SU-DHL-6 (cell line): ENCODE measurements around the gene AVEN.

Experiments used
- EZH2phosphoT487 ChIP-seq: fragments of 200-600 bp; sonication (generic), shearing (Covaris generic); conservative IDR thresholded peaks from 2 replicates; pipeline ENCODE4 v1.6.1; 2018; ENCODE audit warnings: mild to moderate bottlenecking, antibody characterized with exemption, low read length, moderate library complexity, mixed read lengths
- TF ChIP-seq, protein P1 (sequence below): fragments of 200-600 bp; sonication (generic); IDR thresholded peaks from one replicate; pipeline ENCODE4 v1.5.1; 2017; ENCODE audit warnings: antibody characterized with exemption, mild to moderate bottlenecking, low read length, moderate library complexity; ENCODE audit not compliant: insufficient read depth, poor library complexity, severe bottlenecking

- TF ChIP-seq, protein P1, sequence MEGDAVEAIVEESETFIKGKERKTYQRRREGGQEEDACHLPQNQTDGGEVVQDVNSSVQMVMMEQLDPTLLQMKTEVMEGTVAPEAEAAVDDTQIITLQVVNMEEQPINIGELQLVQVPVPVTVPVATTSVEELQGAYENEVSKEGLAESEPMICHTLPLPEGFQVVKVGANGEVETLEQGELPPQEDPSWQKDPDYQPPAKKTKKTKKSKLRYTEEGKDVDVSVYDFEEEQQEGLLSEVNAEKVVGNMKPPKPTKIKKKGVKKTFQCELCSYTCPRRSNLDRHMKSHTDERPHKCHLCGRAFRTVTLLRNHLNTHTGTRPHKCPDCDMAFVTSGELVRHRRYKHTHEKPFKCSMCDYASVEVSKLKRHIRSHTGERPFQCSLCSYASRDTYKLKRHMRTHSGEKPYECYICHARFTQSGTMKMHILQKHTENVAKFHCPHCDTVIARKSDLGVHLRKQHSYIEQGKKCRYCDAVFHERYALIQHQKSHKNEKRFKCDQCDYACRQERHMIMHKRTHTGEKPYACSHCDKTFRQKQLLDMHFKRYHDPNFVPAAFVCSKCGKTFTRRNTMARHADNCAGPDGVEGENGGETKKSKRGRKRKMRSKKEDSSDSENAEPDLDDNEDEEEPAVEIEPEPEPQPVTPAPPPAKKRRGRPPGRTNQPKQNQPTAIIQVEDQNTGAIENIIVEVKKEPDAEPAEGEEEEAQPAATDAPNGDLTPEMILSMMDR = no peak
- TF ChIP-seq EZH2phosphoT487 = no peak
Observed at GRCh38 chr15:33955945-33956344, 83.1 kb downstream of the AVEN start.
